ENCODE data around the gene COL20A1. TPM values are rescaled to one million over a fixed set of nuclear protein-coding genes. Genes with fewer than 3 reads are reported as not detected.

Gene COL20A1
- polyA plus RNA-seq, 2 of the 4 experiments (the other 2 are of a cell fraction) = 0.21 to 0.93 TPM

DNA sequence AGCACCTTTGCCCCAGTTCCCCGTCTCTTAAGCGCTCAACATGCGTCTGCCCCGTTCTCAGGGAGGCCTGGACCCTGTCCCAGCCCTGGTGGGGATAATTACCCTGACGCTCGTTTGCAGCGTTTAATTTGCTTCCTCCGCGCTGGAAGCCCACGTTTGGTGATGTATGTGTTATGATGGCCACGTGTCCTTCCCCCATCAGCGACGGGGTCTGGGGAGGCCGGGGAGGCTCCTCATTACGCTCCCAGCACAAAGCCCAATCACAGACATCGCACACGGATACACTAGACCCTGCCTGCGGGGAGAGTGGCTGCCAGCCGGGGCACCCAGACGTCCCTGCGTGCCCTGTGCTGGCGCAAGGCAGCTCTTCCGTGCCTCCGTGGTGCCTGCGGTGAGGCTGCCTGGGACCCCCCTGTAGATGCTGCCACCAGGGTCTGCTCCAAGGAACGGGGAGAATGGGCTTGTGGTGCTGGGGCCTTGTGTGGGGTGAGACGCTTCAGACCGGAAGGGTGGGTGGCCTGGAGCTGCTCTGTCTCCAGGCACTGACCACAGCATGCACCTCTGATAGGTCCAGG, 78.4 kb downstream of the COL20A1 start:
- DNase-seq (ENCODE audit: low read depth in 1 of 2, low spot score in 1 of 2) (no peak), ATAC-seq (no peak), FAIRE-seq (no peak)
- no peak overlapping the region for H3K4me2 ChIP-seq
- H3K4me1 ChIP-seq = no peaks in the 10 kb centered on the region
- ChIA-PET POLR2A (no interaction called here), CTCF (interaction anchor here (0.7 to 5.5 kb wide), 4 partner anchors 11 to 713 kb away, joined by 3 to 30 read pairs (median 8); no protein-coding TSS in a partner anchor)
- TF ChIP-seq RCOR1 (IDR thresholded peaks at IDR 0.05; ENCODE audit: low read depth, low read length) = no peak
- WGBS (ENCODE audit: missing lambda C conversion rate) = 52% methylated on average over 22 of the region's 28 CpGs
- H3K4me3 ChIP-seq = no peak overlapping the region
- no peaks in the 10 kb centered on the region for H3K9me3 ChIP-seq
- H3K27ac ChIP-seq = no peak overlapping the region

DNA sequence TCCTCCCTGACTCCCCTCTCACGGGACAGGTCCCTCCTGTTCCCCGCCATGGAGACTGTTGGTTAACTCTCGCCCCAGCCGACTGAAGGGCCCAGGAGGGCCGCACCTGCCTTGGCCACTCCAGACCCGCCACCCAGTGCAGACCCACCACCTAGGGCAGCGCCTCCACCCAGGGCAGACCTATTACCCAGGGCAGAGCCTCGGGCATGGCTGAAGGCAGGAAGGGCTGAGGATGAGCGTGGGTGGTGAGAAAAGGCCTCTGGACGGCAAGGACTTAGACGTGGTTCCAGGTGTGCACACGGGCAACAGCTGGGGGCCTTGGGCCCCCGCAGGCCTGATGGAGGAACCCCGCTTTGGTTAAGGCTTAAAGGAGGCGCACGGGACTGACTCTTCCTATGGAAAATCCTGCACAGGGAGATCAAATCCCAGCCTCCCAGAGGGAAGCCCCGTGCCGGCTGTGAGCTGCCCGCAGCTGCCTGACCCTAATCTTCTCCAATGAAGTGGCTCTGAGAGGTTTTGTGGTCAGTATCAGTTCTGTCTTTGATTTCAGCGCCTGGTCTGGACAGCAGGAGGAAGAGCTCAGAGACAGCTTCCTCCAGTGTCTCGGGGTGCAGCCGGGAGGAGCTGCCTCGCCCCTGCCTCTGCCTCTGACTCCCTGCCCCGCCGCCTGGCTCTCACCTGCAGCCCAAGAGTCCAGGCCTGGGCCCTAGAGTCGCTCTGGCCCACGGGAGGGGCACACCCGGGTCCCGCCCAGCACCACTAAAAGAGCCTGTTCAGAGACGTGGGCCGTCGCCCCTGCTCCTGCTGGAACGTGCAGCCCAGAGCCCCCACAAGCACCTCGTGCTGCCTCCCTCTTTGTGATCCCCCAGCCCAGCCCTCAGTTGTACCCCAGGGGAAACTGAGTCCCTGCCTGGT, 80.2 kb downstream of the COL20A1 start:
- ATAC-seq = peak in 1 of 2 experiments; percentile 13; a peak in 3 of 6 replicates
- CTCF ChIA-PET = interaction anchor here (2.1 to 2.4 kb wide), 3 partner anchors 9 to 150 kb away, joined by 7 to 13 read pairs (median 7); no protein-coding TSS in a partner anchor
- FAIRE-seq = no peak

GRCh38 chr20:63373996-63374395, 81.0 kb downstream of the COL20A1 start:
- no peaks in the 10 kb centered on the region for H3K9me3 ChIP-seq
- CTCF ChIA-PET = interaction anchor here (2.1 to 2.4 kb wide), 3 partner anchors 8 to 150 kb away, joined by 7 to 13 read pairs (median 7); no protein-coding TSS in a partner anchor
- no peak overlapping the region for H3K4me3 ChIP-seq
- WGBS (ENCODE audit: missing lambda C conversion rate) = 22% methylated on average over 10 of the region's 19 CpGs
- no peak for DNase-seq (ENCODE audit: low read depth in 1 of 2, low spot score in 1 of 2)
- no peaks in the 10 kb centered on the region for H3K4me1 ChIP-seq
- no peak for ATAC-seq
- POLR2A ChIA-PET = no interaction called here
- H3K4me2 ChIP-seq = no peak overlapping the region
- no peak overlapping the region for H3K27ac ChIP-seq
- no peak for FAIRE-seq
- TF ChIP-seq, protein P1, sequence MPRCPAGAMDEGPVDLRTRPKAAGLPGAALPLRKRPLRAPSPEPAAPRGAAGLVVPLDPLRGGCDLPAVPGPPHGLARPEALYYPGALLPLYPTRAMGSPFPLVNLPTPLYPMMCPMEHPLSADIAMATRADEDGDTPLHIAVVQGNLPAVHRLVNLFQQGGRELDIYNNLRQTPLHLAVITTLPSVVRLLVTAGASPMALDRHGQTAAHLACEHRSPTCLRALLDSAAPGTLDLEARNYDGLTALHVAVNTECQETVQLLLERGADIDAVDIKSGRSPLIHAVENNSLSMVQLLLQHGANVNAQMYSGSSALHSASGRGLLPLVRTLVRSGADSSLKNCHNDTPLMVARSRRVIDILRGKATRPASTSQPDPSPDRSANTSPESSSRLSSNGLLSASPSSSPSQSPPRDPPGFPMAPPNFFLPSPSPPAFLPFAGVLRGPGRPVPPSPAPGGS (IDR thresholded peaks at IDR 0.05) = no peak
- TF ChIP-seq ZSCAN20 (CRISPR knock-in tag; IDR thresholded peaks at IDR 0.05) = no peak
- no peak for TF ChIP-seq ESRRA (IDR thresholded peaks at IDR 0.05; ENCODE audit: borderline replicate concordance, low read length)
- TF ChIP-seq HEYL (CRISPR knock-in tag; IDR thresholded peaks at IDR 0.05) = no peak
- no peak for TF ChIP-seq USF2 (IDR thresholded peaks at IDR 0.05)
- TF ChIP-seq FOSL2 (IDR thresholded peaks at IDR 0.05) = no peak
- no peak for TF ChIP-seq FOSL2 (CRISPR knock-in tag; IDR thresholded peaks at IDR 0.05)
- no peak for TF ChIP-seq PBX3 (IDR thresholded peaks at IDR 0.05)
- TF ChIP-seq REST (IDR thresholded peaks at IDR 0.05) = no peak
- TF ChIP-seq JUNB (IDR thresholded peaks at IDR 0.05) = no peak
- TF ChIP-seq RNF2 (IDR thresholded peaks at IDR 0.05; ENCODE audit: borderline replicate concordance, low read depth) = no peak
- no peak for TF ChIP-seq HOXB5 (CRISPR knock-in tag; IDR thresholded peaks at IDR 0.05)
- no peak for TF ChIP-seq NPAS2 (CRISPR knock-in tag; IDR thresholded peaks at IDR 0.05; ENCODE audit: borderline replicate concordance)
- no peak for TF ChIP-seq POLR2A (IDR thresholded peaks at IDR 0.05; ENCODE audit: low read length)
- no peak for TF ChIP-seq CBX8 (IDR thresholded peaks at IDR 0.05)
- TF ChIP-seq SREBF2 (IDR thresholded peaks at IDR 0.05) = no peak

More for the DNA sequence above, 80.2 kb downstream of the COL20A1 start:
- no peak for DNase-seq (ENCODE audit: low read depth in 1 of 2, low spot score in 1 of 2)
- Histone ChIP-seq H3K4me3 (no peak overlapping the region), H3K4me1 (no peaks in the 10 kb centered on the region), H3K4me2 (no peak overlapping the region), H3K9me3 (no peaks in the 10 kb centered on the region), H3K27ac (no peak overlapping the region)
- 39% methylated on average over 21 of the region's 34 CpGs for WGBS (ENCODE audit: missing lambda C conversion rate)
- TF ChIP-seq CBX8 (IDR thresholded peaks at IDR 0.05) = no peak
- no peak for TF ChIP-seq MYC (IDR thresholded peaks at IDR 0.05; ENCODE audit: borderline replicate concordance, low read length)
- no peak for TF ChIP-seq ZSCAN20 (CRISPR knock-in tag; IDR thresholded peaks at IDR 0.05)
- TF ChIP-seq KDM5A (IDR thresholded peaks at IDR 0.05) = no peak
- TF ChIP-seq, protein P1 (IDR thresholded peaks at IDR 0.05) = no peak
- no peak for TF ChIP-seq FOSB (CRISPR knock-in tag; IDR thresholded peaks at IDR 0.05)
- no peak for TF ChIP-seq PHF8 (IDR thresholded peaks at IDR 0.05; ENCODE audit: borderline replicate concordance, low read depth)
- TF ChIP-seq HES2 (IDR thresholded peaks at IDR 0.05) = no peak
- TF ChIP-seq RCOR1 (IDR thresholded peaks at IDR 0.05; ENCODE audit: low read depth, low read length) = no peak
- TF ChIP-seq BHLHE40 (IDR thresholded peaks at IDR 0.05; ENCODE audit: low read depth, low read length) = no peak
- no peak for TF ChIP-seq HOXB13 (CRISPR knock-in tag; IDR thresholded peaks at IDR 0.05; ENCODE audit: low read depth)
- POLR2A ChIA-PET = no interaction called here

Data from A549 (cell line).